MG63 (cell line): ENCODE results near the gene AGER. TPM values are rescaled to one million over a fixed set of nuclear protein-coding genes. Genes with fewer than 3 reads are reported as not detected.
"Not testable (repeated sequence)": the region's sequence is repeated elsewhere in the genome, so short reads cannot be mapped to it uniquely, and the experiment has no call there.

Source experiments
- DNase-seq: peaks from one replicate; pipeline ENCODE4 v3.0.0-alpha.2; 2020
- H3K27me3 ChIP-seq: fragments of 250-450 bp; sonication (Bioruptor Pico); 2 replicates; pipeline ENCODE4 v1.5.1; 2020; ENCODE audit warnings: mild to moderate bottlenecking, moderate library complexity
- H3K36me3 ChIP-seq: fragments of 250-450 bp; sonication (Bioruptor Pico); 2 replicates; pipeline ENCODE4 v1.5.1; 2020; ENCODE audit warnings: mild to moderate bottlenecking, moderate library complexity
- H3K4me3 ChIP-seq: fragments of 250-450 bp; sonication (Bioruptor Pico); 2 replicates; pipeline ENCODE4 v1.5.1; 2020; ENCODE audit warnings: mild to moderate bottlenecking, moderate library complexity
- H3K9me3 ChIP-seq: fragments of 250-450 bp; sonication (Bioruptor Pico); 2 replicates; pipeline ENCODE4 v1.5.1; 2020; ENCODE audit warnings: mild to moderate bottlenecking, moderate library complexity
- total RNA-seq: library from RNA; depleted of rRNA; stranded (reverse); fragments of >200 nt; shearing (Covaris generic); gene quantifications from 2 replicates; pipeline ENCODE4 v1.2.3, GENCODE V29; 2014; ENCODE audit warnings: low replicate concordance; rRNA removed

AGER gene
- total RNA-seq, 1 experiment from 2014 or later: 1.4 TPM

- Histone ChIP-seq H3K9me3 (no peaks in the 10 kb centered on the region), H3K4me3 (no peak overlapping the region), H3K36me3 (no peaks in the 10 kb centered on the region), H3K27me3 (no peaks in the 10 kb centered on the region)
- DNase-seq: no peak
Measured at GRCh38 chr6:32148289-32149091, 35.6 kb downstream of the AGER start.

- no peak for DNase-seq
- no peak overlapping the region for H3K4me3 ChIP-seq
- H3K9me3 ChIP-seq: no peaks in the 10 kb centered on the region
- no peaks in the 10 kb centered on the region for H3K27me3 ChIP-seq
- no peaks in the 10 kb centered on the region for H3K36me3 ChIP-seq
Measured at GRCh38 chr6:32147401-32148132, 36.5 kb downstream of the AGER start.

- DNase-seq: no peak
- Histone ChIP-seq H3K36me3 (no peaks in the 10 kb centered on the region), H3K27me3 (no peaks in the 10 kb centered on the region), H3K9me3 (no peaks in the 10 kb centered on the region), H3K4me3 (no peak overlapping the region)
Measured at GRCh38 chr6:32146687-32147086, 37.4 kb downstream of the AGER start.

GRCh38 chr6:32146287-32146686, 37.8 kb downstream of the AGER start:
- Histone ChIP-seq H3K4me3 (no peak overlapping the region), H3K36me3 (no peaks in the 10 kb centered on the region), H3K27me3 (no peaks in the 10 kb centered on the region), H3K9me3 (no peaks in the 10 kb centered on the region)
- no peak for DNase-seq

- not testable (repeated sequence) for H3K4me3 ChIP-seq, H3K27me3 ChIP-seq, DNase-seq
Measured at GRCh38 chr6:32144238-32144637, 39.8 kb downstream of the AGER start.

GRCh38 chr6:32140420-32141046, 43.5 kb downstream of the AGER start:
- no peaks in the 10 kb centered on the region for H3K27me3 ChIP-seq
- no peak overlapping the region for H3K4me3 ChIP-seq
- no peak for DNase-seq
- H3K36me3 ChIP-seq: no peaks in the 10 kb centered on the region
- H3K9me3 ChIP-seq: no peaks in the 10 kb centered on the region

More at GRCh38 chr6:32144238-32144637, 39.8 kb downstream of the AGER start:
- not testable (repeated sequence) for H3K36me3 ChIP-seq, H3K9me3 ChIP-seq

GRCh38 chr6:32139590-32139989, 44.5 kb downstream of the AGER start:
- H3K27me3 ChIP-seq: no peaks in the 10 kb centered on the region

GRCh38 chr6:32137454-32137853, 46.6 kb downstream of the AGER start:
- Histone ChIP-seq H3K27me3 (no peaks in the 10 kb centered on the region), H3K36me3 (no peaks in the 10 kb centered on the region), H3K9me3 (no peaks in the 10 kb centered on the region), H3K4me3 (no peak overlapping the region)
- no peak for DNase-seq

More at GRCh38 chr6:32139590-32139989, 44.5 kb downstream of the AGER start:
- Histone ChIP-seq H3K4me3 (no peak overlapping the region), H3K9me3 (no peaks in the 10 kb centered on the region), H3K36me3 (no peaks in the 10 kb centered on the region)
- no peak for DNase-seq

GRCh38 chr6:32133786-32134185, 50.3 kb downstream of the AGER start:
- Histone ChIP-seq H3K9me3 (no peaks in the 10 kb centered on the region), H3K27me3 (no peaks in the 10 kb centered on the region), H3K4me3 (no peak overlapping the region), H3K36me3 (no peaks in the 10 kb centered on the region)
- DNase-seq: no peak

- no peak for DNase-seq
- no peak overlapping the region for H3K4me3 ChIP-seq
Measured at GRCh38 chr6:32132110-32132509, 51.9 kb downstream of the AGER start.

GRCh38 chr6:32131439-32131948, 52.6 kb downstream of the AGER start:
- Histone ChIP-seq H3K4me3 (no peak overlapping the region), H3K9me3 (no peaks in the 10 kb centered on the region), H3K36me3 (no peaks in the 10 kb centered on the region), H3K27me3 (no peaks in the 10 kb centered on the region)
- DNase-seq: no peak

More at GRCh38 chr6:32132110-32132509, 51.9 kb downstream of the AGER start:
- H3K27me3 ChIP-seq: no peaks in the 10 kb centered on the region
- H3K9me3 ChIP-seq: no peaks in the 10 kb centered on the region
- H3K36me3 ChIP-seq: no peaks in the 10 kb centered on the region

Other genes with a start within 250 kb of the AGER start
- 2.2 and 6.9 TPM in 2 replicates for gene CFB, start 238.2 kb downstream of the AGER start, total RNA-seq
- gene NELFE, start 225.3 kb downstream of the AGER start, total RNA-seq: 111 and 131 TPM in 2 replicates
- 22.9 and 25.2 TPM in 2 replicates for gene SKIC2, start 225.1 kb downstream of the AGER start, total RNA-seq
- gene DXO, start 212.1 kb downstream of the AGER start, total RNA-seq: 9.8 and 13.7 TPM in 2 replicates
- gene C4A, start 202.2 kb downstream of the AGER start, total RNA-seq: 0.26 TPM in 1 of 2 replicates, not detected in the other
- gene C4B, start 169.5 kb downstream of the AGER start, total RNA-seq: 0.26 and 0.81 TPM in 2 replicates
- gene CYP21A2, start 145.8 kb downstream of the AGER start, total RNA-seq: not detected in 2 replicates
- gene TNXB, start 74.9 kb downstream of the AGER start, total RNA-seq: 0.44 and 3.6 TPM in 2 replicates
- 2.9 and 7.5 TPM in 2 replicates for gene ATF6B, start 56.0 kb downstream of the AGER start, total RNA-seq
- gene FKBPL, start 54.0 kb downstream of the AGER start, total RNA-seq: 4.0 and 13.0 TPM in 2 replicates
- gene PRRT1, start 32.3 kb downstream of the AGER start, total RNA-seq: not detected in 2 replicates
- 2.9 and 5.9 TPM in 2 replicates for gene PPT2, start 30.1 kb downstream of the AGER start, total RNA-seq
- gene EGFL8, start 19.7 kb downstream of the AGER start, total RNA-seq: 1.0 and 2.8 TPM in 2 replicates
- 22.8 and 24.8 TPM in 2 replicates for gene AGPAT1, start 8.2 kb downstream of the AGER start, total RNA-seq
- 28.7 and 38.3 TPM in 2 replicates for gene RNF5, start 5.8 kb downstream of the AGER start, total RNA-seq
- 10.9 and 13.2 TPM in 2 replicates for gene PBX2, start 5.9 kb upstream of the AGER start, total RNA-seq
- gene GPSM3, start 8.4 kb upstream of the AGER start, total RNA-seq: 0.10 and 0.20 TPM in 2 replicates
- 0.25 TPM in 1 of 2 replicates, not detected in the other for gene NOTCH4, start 39.8 kb upstream of the AGER start, total RNA-seq
- gene TSBP1, start 187.7 kb upstream of the AGER start, total RNA-seq: not detected in 2 replicates
- gene BTNL2, start 222.9 kb upstream of the AGER start, total RNA-seq: not detected in 2 replicates